ENCODE data around the gene CMTR1. TPM values are rescaled to one million over a fixed set of nuclear protein-coding genes. Genes with fewer than 3 reads are reported as not detected.
"Not testable (repeated sequence)": the region's sequence is repeated elsewhere in the genome, so short reads cannot be mapped to it uniquely, and the experiment has no call there.

CMTR1 gene
- 33.4 TPM for total RNA-seq

- peak; percentile 91 to 96 (median 96) for DNase-seq (ENCODE audit: low read depth in 2 of 3, low spot score in 2 of 3)
These were observed at the start of gene CMTR1 for GRCh38 chr6:37432916-37433656. TSS of gene CMTR1 (plus strand) at chr6:37433221. CDS start at chr6:37435630, 2,409 bp downstream.

GRCh38 chr6:37388578-37388977 lies 44.4 kb upstream of the CMTR1 start:
- no peak for DNase-seq (ENCODE audit: low read depth in 2 of 3, low spot score in 2 of 3)

GRCh38 chr6:37389857-37390256 lies 43.2 kb upstream of the CMTR1 start:
- no peak for DNase-seq (ENCODE audit: low read depth in 2 of 3, low spot score in 2 of 3)

- no peak for DNase-seq (ENCODE audit: low read depth in 2 of 3, low spot score in 2 of 3)
These were observed 41.9 kb upstream of the CMTR1 start for GRCh38 chr6:37391120-37391519.

- DNase-seq (ENCODE audit: low read depth in 2 of 3, low spot score in 2 of 3), result no peak
These were observed 40.2 kb upstream of the CMTR1 start for GRCh38 chr6:37392821-37393220.

GRCh38 chr6:37393381-37393929 lies 39.6 kb upstream of the CMTR1 start:
- no peak for DNase-seq (ENCODE audit: low read depth in 2 of 3, low spot score in 2 of 3)

GRCh38 chr6:37396571-37397180 lies 36.3 kb upstream of the CMTR1 start:
- DNase-seq (ENCODE audit: low read depth in 2 of 3, low spot score in 2 of 3), result no peak

- no peak for DNase-seq (ENCODE audit: low read depth in 2 of 3, low spot score in 2 of 3)
These were observed 33.9 kb upstream of the CMTR1 start for GRCh38 chr6:37399131-37399530.

GRCh38 chr6:37399795-37400490 lies 33.1 kb upstream of the CMTR1 start:
- DNase-seq (ENCODE audit: low read depth in 2 of 3, low spot score in 2 of 3), result no peak

GRCh38 chr6:37401658-37402057 lies 31.4 kb upstream of the CMTR1 start:
- DNase-seq (ENCODE audit: low read depth in 2 of 3, low spot score in 2 of 3), result not testable (repeated sequence)

- DNase-seq (ENCODE audit: low read depth in 2 of 3, low spot score in 2 of 3), result no peak
These were observed 26.2 kb upstream of the CMTR1 start for GRCh38 chr6:37406726-37407341.

GRCh38 chr6:37407948-37408347 lies 25.1 kb upstream of the CMTR1 start:
- DNase-seq (ENCODE audit: low read depth in 2 of 3, low spot score in 2 of 3), result no peak

- no peak for DNase-seq (ENCODE audit: low read depth in 2 of 3, low spot score in 2 of 3)
These were observed 23.5 kb upstream of the CMTR1 start for GRCh38 chr6:37409501-37409900.

GRCh38 chr6:37417393-37417792 lies 15.6 kb upstream of the CMTR1 start:
- no peak for DNase-seq (ENCODE audit: low read depth in 2 of 3, low spot score in 2 of 3)

- DNase-seq (ENCODE audit: low read depth in 2 of 3, low spot score in 2 of 3), result no peak
These were observed 14.3 kb upstream of the CMTR1 start for GRCh38 chr6:37418722-37419121.

- no peak for DNase-seq (ENCODE audit: low read depth in 2 of 3, low spot score in 2 of 3)
These were observed 6.7 kb upstream of the CMTR1 start for GRCh38 chr6:37426058-37426944.

GRCh38 chr6:37426945-37427510 lies 6.0 kb upstream of the CMTR1 start:
- no peak for DNase-seq (ENCODE audit: low read depth in 2 of 3, low spot score in 2 of 3)

- no peak for DNase-seq (ENCODE audit: low read depth in 2 of 3, low spot score in 2 of 3)
These were observed 3.7 kb upstream of the CMTR1 start for GRCh38 chr6:37429352-37429750.

- DNase-seq (ENCODE audit: low read depth in 2 of 3, low spot score in 2 of 3), result no peak
These were observed 468 bp upstream of the CMTR1 start for GRCh38 chr6:37432590-37432915.
